HUES6 (cell line): ENCODE data around the gene CAMK4.

Experiments
- H3K27ac ChIP-seq: 2 replicates; pipeline ENCODE4 v1.7.0; 2013; ENCODE audit warnings: low read depth, mild to moderate bottlenecking, low read length, inconsistent platforms
- H3K27me3 ChIP-seq: 2 replicates; pipeline ENCODE4 v1.6.1; 2013; ENCODE audit warnings: low read length; ENCODE audit not compliant: control insufficient read depth, insufficient read depth
- H3K36me3 ChIP-seq: 2 replicates; pipeline ENCODE4 v1.6.1; 2013; ENCODE audit warnings: low read length; ENCODE audit not compliant: control insufficient read depth, insufficient read depth
- H3K4me1 ChIP-seq: 2 replicates; pipeline ENCODE4 v1.6.1; 2013; ENCODE audit warnings: low read length; ENCODE audit not compliant: control insufficient read depth, insufficient read depth
- H3K4me3 ChIP-seq: 2 replicates; pipeline ENCODE4 v1.5.1; 2013; ENCODE audit warnings: low read depth, low read length
- H3K9ac ChIP-seq: one replicate; pipeline ENCODE4 v1.6.1; 2013; ENCODE audit warnings: mild to moderate bottlenecking, low read length
- H3K9me3 ChIP-seq: 2 replicates; pipeline ENCODE4 v1.6.1; 2013; ENCODE audit warnings: low read depth, low read length; ENCODE audit not compliant: control insufficient read depth, insufficient read depth

CAMK4 gene

GRCh38 chr5:111454776-111455175, 230.6 kb downstream of the CAMK4 start:
- H3K27ac ChIP-seq: no peak overlapping the region
- no peaks in the 10 kb centered on the region for H3K9me3 ChIP-seq
- H3K9ac ChIP-seq: no peak overlapping the region
- no peaks in the 10 kb centered on the region for H3K27me3 ChIP-seq
- H3K4me1 ChIP-seq: no peaks in the 10 kb centered on the region
- no peak overlapping the region for H3K4me3 ChIP-seq
- no peaks in the 10 kb centered on the region for H3K36me3 ChIP-seq

GRCh38 chr5:111461255-111461671, 237.1 kb downstream of the CAMK4 start:
- Histone ChIP-seq H3K27me3 (no peaks in the 10 kb centered on the region), H3K27ac (no peak overlapping the region), H3K4me1 (peaks cover 12% of the 10 kb centered on the region), H3K4me3 (no peak overlapping the region), H3K9me3 (no peaks in the 10 kb centered on the region), H3K9ac (no peak overlapping the region), H3K36me3 (no peaks in the 10 kb centered on the region)

- Histone ChIP-seq H3K9me3 (no peaks in the 10 kb centered on the region), H3K36me3 (no peaks in the 10 kb centered on the region), H3K27ac (no peak overlapping the region), H3K4me3 (no peak overlapping the region), H3K9ac (no peak overlapping the region), H3K4me1 (peaks cover 12% of the 10 kb centered on the region), H3K27me3 (no peaks in the 10 kb centered on the region)
Observed at GRCh38 chr5:111461934-111462333, 237.8 kb downstream of the CAMK4 start.

GRCh38 chr5:111463311-111463710, 239.1 kb downstream of the CAMK4 start:
- Histone ChIP-seq H3K36me3 (no peaks in the 10 kb centered on the region), H3K4me3 (no peak overlapping the region), H3K4me1 (peaks cover 12% of the 10 kb centered on the region), H3K27ac (no peak overlapping the region), H3K9ac (no peak overlapping the region), H3K9me3 (no peaks in the 10 kb centered on the region), H3K27me3 (no peaks in the 10 kb centered on the region)

- Histone ChIP-seq H3K9ac (no peak overlapping the region), H3K27me3 (no peaks in the 10 kb centered on the region), H3K9me3 (no peaks in the 10 kb centered on the region), H3K4me1 (no peaks in the 10 kb centered on the region), H3K36me3 (no peaks in the 10 kb centered on the region), H3K27ac (no peak overlapping the region), H3K4me3 (no peak overlapping the region)
Observed at GRCh38 chr5:111469293-111469896, 245.2 kb downstream of the CAMK4 start.

GRCh38 chr5:111469903-111470302, 245.7 kb downstream of the CAMK4 start:
- H3K36me3 ChIP-seq: no peaks in the 10 kb centered on the region
- no peak overlapping the region for H3K4me3 ChIP-seq
- H3K4me1 ChIP-seq: no peaks in the 10 kb centered on the region
- no peaks in the 10 kb centered on the region for H3K27me3 ChIP-seq
- no peak overlapping the region for H3K27ac ChIP-seq
- H3K9ac ChIP-seq: no peak overlapping the region
- no peaks in the 10 kb centered on the region for H3K9me3 ChIP-seq

GRCh38 chr5:111472096-111472495, 247.9 kb downstream of the CAMK4 start:
- no peaks in the 10 kb centered on the region for H3K4me1 ChIP-seq
- H3K4me3 ChIP-seq: no peak overlapping the region
- no peaks in the 10 kb centered on the region for H3K9me3 ChIP-seq
- H3K36me3 ChIP-seq: no peaks in the 10 kb centered on the region
- H3K27ac ChIP-seq: no peak overlapping the region
- H3K27me3 ChIP-seq: no peaks in the 10 kb centered on the region
- no peak overlapping the region for H3K9ac ChIP-seq

GRCh38 chr5:111472579-111472978, 248.4 kb downstream of the CAMK4 start:
- Histone ChIP-seq H3K4me1 (no peaks in the 10 kb centered on the region), H3K9me3 (no peaks in the 10 kb centered on the region), H3K27me3 (no peaks in the 10 kb centered on the region), H3K4me3 (no peak overlapping the region), H3K27ac (no peak overlapping the region), H3K9ac (no peak overlapping the region), H3K36me3 (no peaks in the 10 kb centered on the region)

GRCh38 chr5:111478266-111478665, 254.1 kb downstream of the CAMK4 start:
- H3K27ac ChIP-seq: no peak overlapping the region
- no peaks in the 10 kb centered on the region for H3K36me3 ChIP-seq
- H3K4me3 ChIP-seq: no peak overlapping the region

GRCh38 chr5:111478898-111479297, 254.7 kb downstream of the CAMK4 start:
- no peaks in the 10 kb centered on the region for H3K9me3 ChIP-seq
- no peak overlapping the region for H3K9ac ChIP-seq
- no peaks in the 10 kb centered on the region for H3K36me3 ChIP-seq
- no peak overlapping the region for H3K4me3 ChIP-seq
- H3K27ac ChIP-seq: no peak overlapping the region
- no peaks in the 10 kb centered on the region for H3K27me3 ChIP-seq
- no peaks in the 10 kb centered on the region for H3K4me1 ChIP-seq

More at GRCh38 chr5:111478266-111478665, 254.1 kb downstream of the CAMK4 start:
- no peak overlapping the region for H3K9ac ChIP-seq
- H3K27me3 ChIP-seq: no peaks in the 10 kb centered on the region
- no peaks in the 10 kb centered on the region for H3K4me1 ChIP-seq
- no peaks in the 10 kb centered on the region for H3K9me3 ChIP-seq

GRCh38 chr5:111480346-111480745, 256.2 kb downstream of the CAMK4 start:
- no peak overlapping the region for H3K27ac ChIP-seq
- no peaks in the 10 kb centered on the region for H3K4me1 ChIP-seq
- H3K9ac ChIP-seq: no peak overlapping the region
- no peak overlapping the region for H3K4me3 ChIP-seq
- H3K27me3 ChIP-seq: no peaks in the 10 kb centered on the region
- no peaks in the 10 kb centered on the region for H3K36me3 ChIP-seq
- H3K9me3 ChIP-seq: no peaks in the 10 kb centered on the region

- Histone ChIP-seq H3K27me3 (no peaks in the 10 kb centered on the region), H3K9ac (no peak overlapping the region), H3K4me3 (no peak overlapping the region), H3K27ac (no peak overlapping the region), H3K4me1 (no peaks in the 10 kb centered on the region), H3K9me3 (no peaks in the 10 kb centered on the region), H3K36me3 (no peaks in the 10 kb centered on the region)
Observed at GRCh38 chr5:111486055-111486454, 261.9 kb downstream of the CAMK4 start.
